ENCODE measurements around the gene JPH3. TPM values are rescaled to one million over a fixed set of nuclear protein-coding genes. Genes with fewer than 3 reads are reported as not detected.

JPH3 gene
- total RNA-seq, 6 experiments from 2014 or later = 0.07 to 0.12 TPM; not detected in 4

DNA sequence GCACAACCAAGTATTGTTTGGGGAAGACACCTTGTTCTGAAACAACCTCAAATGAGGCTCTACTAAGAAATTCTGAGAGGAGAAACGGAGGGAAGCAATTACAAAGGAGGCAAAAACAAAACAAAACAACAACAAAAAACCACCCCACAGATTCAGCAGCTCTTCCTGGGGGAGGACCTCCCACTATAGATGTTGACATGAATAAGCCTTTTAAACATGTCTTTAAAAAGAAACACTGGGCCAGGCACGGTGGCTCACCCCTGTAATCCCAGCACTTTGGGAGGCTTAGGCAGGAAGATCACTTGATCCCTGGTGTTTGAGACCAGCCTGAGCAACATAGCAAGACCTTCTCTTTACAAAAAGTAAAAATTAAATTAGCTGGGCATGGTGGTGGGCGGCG, 22.6 kb upstream of the JPH3 start:
- intact Hi-C loops (cut with DNase I) = no loop called here
- no peak overlapping the region for H3K27ac ChIP-seq
- 78% methylated on average over 4 of the region's 4 CpGs for WGBS (ENCODE audit: insufficient coverage, low coverage, low lambda C conversion rate, missing lambda C conversion rate)

DNA sequence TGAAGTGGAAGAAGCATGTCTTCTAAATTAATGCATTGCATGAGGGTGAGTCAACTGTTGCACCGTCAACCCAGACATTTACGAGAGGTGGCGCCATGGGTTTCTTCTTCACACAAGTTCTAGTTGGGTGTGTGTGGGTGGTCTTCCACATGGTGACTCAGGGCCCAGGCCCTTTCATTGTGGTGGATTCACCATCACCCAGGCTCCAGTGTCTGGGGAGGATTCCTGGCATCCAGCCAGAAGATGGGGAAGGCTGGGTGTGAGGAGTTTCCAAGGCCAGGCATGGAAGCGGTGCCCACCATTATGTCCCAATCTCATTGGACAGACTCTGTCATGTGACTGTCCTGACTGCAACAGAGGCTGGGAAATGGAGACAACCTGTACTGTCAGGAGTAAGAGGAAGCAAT, 21.4 kb upstream of the JPH3 start:
- no peaks in the 10 kb centered on the region for H3K9me3 ChIP-seq
- no peaks in the 10 kb centered on the region for H3K4me1 ChIP-seq
- H3K27ac ChIP-seq = no peak overlapping the region
- DNase-seq (no peak), ATAC-seq (no peak)
- no peak overlapping the region for H3K4me3 ChIP-seq
- no peaks in the 10 kb centered on the region for H3K27me3 ChIP-seq
- WGBS (ENCODE audit: insufficient coverage, low coverage, low lambda C conversion rate, missing lambda C conversion rate) = 67% methylated on average over 1 of the region's 4 CpGs
- no peaks in the 10 kb centered on the region for H3K36me3 ChIP-seq
- no peak for TF ChIP-seq POLR2A (IDR thresholded peaks at IDR 0.05)
- intact Hi-C loops (cut with DNase I) = no loop called here

More for the DNA sequence above, 22.6 kb upstream of the JPH3 start:
- Histone ChIP-seq H3K4me3 (no peak overlapping the region), H3K9me3 (no peaks in the 10 kb centered on the region), H3K4me1 (no peaks in the 10 kb centered on the region), H3K36me3 (no peaks in the 10 kb centered on the region), H3K27me3 (no peaks in the 10 kb centered on the region)
- DNase-seq = no peak
- TF ChIP-seq, protein P1, sequence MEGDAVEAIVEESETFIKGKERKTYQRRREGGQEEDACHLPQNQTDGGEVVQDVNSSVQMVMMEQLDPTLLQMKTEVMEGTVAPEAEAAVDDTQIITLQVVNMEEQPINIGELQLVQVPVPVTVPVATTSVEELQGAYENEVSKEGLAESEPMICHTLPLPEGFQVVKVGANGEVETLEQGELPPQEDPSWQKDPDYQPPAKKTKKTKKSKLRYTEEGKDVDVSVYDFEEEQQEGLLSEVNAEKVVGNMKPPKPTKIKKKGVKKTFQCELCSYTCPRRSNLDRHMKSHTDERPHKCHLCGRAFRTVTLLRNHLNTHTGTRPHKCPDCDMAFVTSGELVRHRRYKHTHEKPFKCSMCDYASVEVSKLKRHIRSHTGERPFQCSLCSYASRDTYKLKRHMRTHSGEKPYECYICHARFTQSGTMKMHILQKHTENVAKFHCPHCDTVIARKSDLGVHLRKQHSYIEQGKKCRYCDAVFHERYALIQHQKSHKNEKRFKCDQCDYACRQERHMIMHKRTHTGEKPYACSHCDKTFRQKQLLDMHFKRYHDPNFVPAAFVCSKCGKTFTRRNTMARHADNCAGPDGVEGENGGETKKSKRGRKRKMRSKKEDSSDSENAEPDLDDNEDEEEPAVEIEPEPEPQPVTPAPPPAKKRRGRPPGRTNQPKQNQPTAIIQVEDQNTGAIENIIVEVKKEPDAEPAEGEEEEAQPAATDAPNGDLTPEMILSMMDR (IDR thresholded peaks at IDR 0.05) = no peak
- no peak for TF ChIP-seq POLR2A (IDR thresholded peaks at IDR 0.05)
- no peak for ATAC-seq

DNA sequence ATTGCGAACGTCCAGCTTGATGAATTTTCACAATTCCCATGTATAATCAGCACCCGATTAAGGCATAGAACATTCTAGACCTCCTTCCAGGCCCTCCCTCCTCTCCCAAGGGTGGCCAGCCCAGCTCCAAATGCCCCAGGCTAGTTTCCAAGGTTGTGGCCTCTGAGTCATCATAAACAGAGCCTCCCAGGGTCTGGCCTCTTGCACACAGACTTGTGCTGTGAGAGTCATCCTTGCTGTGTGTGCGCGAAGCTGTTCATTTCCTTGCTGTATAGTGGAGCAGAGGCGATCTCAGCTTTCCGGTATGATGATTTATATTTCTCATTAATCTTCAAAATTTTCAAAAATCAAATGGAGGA, 20.5 kb upstream of the JPH3 start:
- Histone ChIP-seq H3K27ac (peak overlapping the region in 2 of 3 donors; percentile 59 to 67), H3K36me3 (no peaks in the 10 kb centered on the region), H3K27me3 (no peaks in the 10 kb centered on the region), H3K9me3 (no peaks in the 10 kb centered on the region), H3K4me1 (no peaks in the 10 kb centered on the region), H3K4me3 (no peak overlapping the region)
- TF ChIP-seq, protein P1 (IDR thresholded peaks at IDR 0.05) = no peak
- no peak for TF ChIP-seq POLR2A (IDR thresholded peaks at IDR 0.05)
- peak; percentile 73 to 88 (median 78) for ATAC-seq
- intact Hi-C loops (cut with DNase I) = no loop called here
- peak in 1 of 3 donors; percentile 43 for DNase-seq
- 69% methylated on average over 7 of the region's 7 CpGs for WGBS (ENCODE audit: insufficient coverage, low coverage, low lambda C conversion rate, missing lambda C conversion rate)

DNA sequence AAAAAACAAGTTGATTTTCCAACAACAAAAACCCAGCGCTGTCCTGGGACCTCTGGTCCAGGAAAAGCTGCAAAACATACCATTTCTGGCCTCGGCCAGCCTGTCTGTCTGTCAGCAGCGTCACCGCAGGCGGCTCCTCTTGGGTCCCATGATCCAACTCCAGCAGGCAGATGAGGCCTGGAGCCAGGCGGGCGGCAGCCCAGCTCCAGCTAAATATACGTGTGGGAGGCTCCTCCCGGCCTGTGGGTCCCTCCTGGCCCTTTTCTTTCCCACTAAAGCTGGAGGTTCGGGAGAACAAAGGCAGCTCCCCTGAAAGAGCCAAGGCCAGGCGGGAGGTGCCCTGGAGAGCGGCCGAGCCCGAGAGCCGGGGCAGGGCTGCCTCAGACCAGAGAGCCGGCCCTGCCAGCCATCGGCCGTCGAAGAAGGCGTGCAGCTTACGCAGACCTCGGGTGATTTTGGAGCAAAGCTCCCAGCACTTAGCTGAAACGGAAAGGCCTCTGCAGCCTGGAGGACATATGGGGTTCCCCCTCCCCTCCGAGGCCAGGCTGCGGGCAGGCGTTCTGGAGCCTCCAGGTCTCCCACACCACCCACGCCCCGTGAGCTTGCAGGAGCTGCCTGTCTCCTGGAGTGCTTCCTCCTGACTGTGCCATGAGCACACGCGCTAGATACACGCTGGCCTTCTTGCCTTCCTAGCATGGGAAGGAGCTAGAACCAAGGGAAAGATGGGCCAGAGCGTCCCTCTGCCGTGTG, 19.9 kb upstream of the JPH3 start:
- DNase-seq (no peak), ATAC-seq (peak; percentile 43 to 64 (median 58))
- Histone ChIP-seq H3K4me3 (no peak overlapping the region), H3K9me3 (no peaks in the 10 kb centered on the region), H3K4me1 (no peaks in the 10 kb centered on the region), H3K27me3 (no peaks in the 10 kb centered on the region), H3K27ac (peak overlapping the region; percentile 59 to 78 (median 67)), H3K36me3 (no peaks in the 10 kb centered on the region)
- 43% methylated on average over 6 of the region's 33 CpGs for WGBS (ENCODE audit: insufficient coverage, low coverage, low lambda C conversion rate, missing lambda C conversion rate)
- intact Hi-C loops (cut with DNase I) = no loop called here
- TF ChIP-seq, protein P1 (IDR thresholded peaks at IDR 0.05) = no peak
- no peak for TF ChIP-seq POLR2A (IDR thresholded peaks at IDR 0.05)

DNA sequence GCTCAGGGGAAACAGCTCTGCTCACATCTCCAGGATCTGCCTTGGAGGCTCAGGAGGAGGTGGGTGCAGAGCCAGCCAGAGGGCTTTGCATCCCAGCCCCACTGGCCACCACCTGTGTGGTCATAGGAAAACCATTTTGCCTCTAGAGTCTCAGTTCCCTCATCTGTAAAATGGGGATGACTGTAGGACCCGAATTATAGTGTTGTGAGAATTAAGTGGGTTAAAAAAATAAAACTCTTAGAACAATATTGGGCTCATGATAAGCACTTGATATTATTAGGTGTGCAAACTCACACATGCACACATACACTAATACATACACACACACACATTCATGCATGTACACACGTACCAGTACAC, 19.4 kb upstream of the JPH3 start:
- H3K4me1 ChIP-seq = no peaks in the 10 kb centered on the region
- ATAC-seq (no peak), DNase-seq (no peak)
- no peak overlapping the region for H3K4me3 ChIP-seq
- TF ChIP-seq, protein P1 (IDR thresholded peaks at IDR 0.05) = no peak
- TF ChIP-seq POLR2A (IDR thresholded peaks at IDR 0.05) = no peak
- H3K27ac ChIP-seq = peak overlapping the region; percentile 59 to 78 (median 67)
- H3K36me3 ChIP-seq = no peaks in the 10 kb centered on the region
- WGBS (ENCODE audit: insufficient coverage, low coverage, low lambda C conversion rate, missing lambda C conversion rate) = 43% methylated on average over 2 of the region's 2 CpGs
- H3K27me3 ChIP-seq = no peaks in the 10 kb centered on the region
- intact Hi-C loops (cut with DNase I) = no loop called here
- no peaks in the 10 kb centered on the region for H3K9me3 ChIP-seq
